Right lobe of liver (tissue), 4 donors: ENCODE results near the gene ZIC4.

Source experiments
- CTCF ChIP-seq, 4 donors: fragments of 200-600 bp in 3 of 4; fragments of 450-650 bp in 1 of 4; IDR thresholded peaks; one replicate each; pipeline versions ENCODE4 v1.5.1 to v1.8.0; 2016 to 2022; ENCODE audit warnings: antibody characterized with exemption in 4 of 4, mild to moderate bottlenecking in 2 of 4
- POLR2A ChIP-seq: fragments of 450-650 bp; IDR thresholded peaks from one replicate; pipeline ENCODE4 v1.6.1; 2017; ENCODE audit warnings: antibody characterized with exemption, mild to moderate bottlenecking
- donor health status: DM: no; HTN: no; CAD: no.
- donor health status: DM: no; HTN: no; CAD: no.
- donor health status: DM: no; HTN: yes; CAD: no.

DNA sequence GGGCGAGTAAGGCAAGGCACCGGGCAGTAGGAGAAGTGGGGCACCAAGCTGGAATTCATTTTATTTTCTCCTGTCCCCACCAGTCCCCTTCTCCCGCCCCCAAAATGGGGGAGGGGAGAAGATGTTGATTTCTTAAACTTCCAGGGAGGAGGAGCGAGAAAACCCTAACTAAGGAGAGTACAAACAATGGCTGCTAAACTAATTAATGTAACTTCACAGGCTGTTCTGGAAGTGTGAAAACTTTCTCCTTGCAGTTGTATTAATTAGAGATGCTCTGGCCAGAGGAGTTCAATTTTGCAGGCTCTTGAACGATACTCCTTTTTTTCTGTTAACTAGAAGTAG lies 11.5 kb downstream of the ZIC4 start:
- TF ChIP-seq CTCF (IDR thresholded peaks at IDR 0.05), result no peak
- TF ChIP-seq POLR2A, result no peak
